IPS-15b (cell line): ENCODE measurements around the gene NISCH.

Source experiments
- H3K27me3 ChIP-seq: one replicate; pipeline ENCODE4 v1.6.1; 2013; ENCODE audit warnings: low read length; ENCODE audit not compliant: control insufficient read depth, insufficient read depth
- H3K36me3 ChIP-seq: one replicate; pipeline ENCODE4 v1.6.1; 2013; ENCODE audit warnings: low read length; ENCODE audit not compliant: control insufficient read depth, insufficient read depth
- H3K4me1 ChIP-seq: one replicate; pipeline ENCODE4 v1.6.1; 2013; ENCODE audit warnings: mild to moderate bottlenecking, low read length; ENCODE audit not compliant: control insufficient read depth, insufficient read depth
- H3K4me3 ChIP-seq: one replicate; pipeline ENCODE4 v1.5.1; 2013; ENCODE audit warnings: low read depth, low read length
- H3K9ac ChIP-seq: one replicate; pipeline ENCODE4 v1.6.1; 2013; ENCODE audit warnings: low read depth, mild to moderate bottlenecking, low read length
- H3K9me3 ChIP-seq: one replicate; pipeline ENCODE4 v1.6.1; 2013; ENCODE audit warnings: mild to moderate bottlenecking, low read length; ENCODE audit not compliant: control insufficient read depth, insufficient read depth

Gene NISCH

DNA sequence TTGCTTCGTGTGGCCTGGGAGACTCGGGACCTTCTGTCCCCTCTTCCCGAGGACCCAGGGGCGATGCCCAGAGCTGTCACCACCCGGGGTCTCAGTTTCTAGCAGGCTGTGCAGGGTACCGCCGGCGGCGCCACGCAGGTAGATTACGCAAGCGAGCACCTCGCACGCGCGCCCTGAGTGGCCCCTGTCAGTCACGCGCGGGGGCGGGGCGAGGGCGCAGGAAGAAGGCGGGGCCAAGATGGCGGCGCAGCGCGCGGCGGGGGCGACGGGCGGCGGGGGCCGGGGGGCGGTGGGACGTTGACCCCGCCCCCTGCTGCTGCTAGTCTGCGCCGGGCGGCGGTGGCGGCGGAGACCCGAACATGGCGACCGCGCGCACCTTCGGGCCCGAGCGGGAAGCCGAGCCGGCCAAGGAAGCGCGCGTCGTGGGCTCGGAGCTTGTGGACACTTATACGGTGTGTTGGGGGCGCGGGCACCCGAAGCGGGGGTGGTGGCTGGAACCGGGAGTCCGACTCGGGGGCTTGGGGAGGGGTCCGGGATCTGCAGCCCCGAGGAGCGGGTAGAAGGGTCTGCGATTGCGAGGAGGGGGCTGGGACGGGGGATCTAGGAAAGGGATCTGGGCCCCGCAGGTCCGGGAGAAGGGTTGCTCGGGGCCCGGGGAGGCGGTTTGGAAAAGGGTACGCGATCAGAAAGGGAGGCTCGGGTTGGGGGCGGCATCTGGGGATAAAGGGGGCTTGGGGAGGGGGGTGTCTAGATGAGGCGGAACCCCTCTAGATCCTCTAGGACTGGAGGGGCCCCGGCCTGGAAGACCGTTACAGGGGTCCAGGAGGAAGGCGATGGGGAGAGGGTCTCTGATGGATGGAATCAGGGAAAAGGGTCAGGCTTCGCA is at the start of gene NISCH:
NISCH (plus strand) TSS at position 322 of the 886 bp plus-strand sequence; CDS start at position 360, 38 bp downstream.
- peaks cover 11% of the 10 kb centered on the region for H3K36me3 ChIP-seq
- peaks cover 5% of the 10 kb centered on the region for H3K4me1 ChIP-seq
- peak within 1 kb of the TSS; percentile 88 for H3K4me3 ChIP-seq

DNA sequence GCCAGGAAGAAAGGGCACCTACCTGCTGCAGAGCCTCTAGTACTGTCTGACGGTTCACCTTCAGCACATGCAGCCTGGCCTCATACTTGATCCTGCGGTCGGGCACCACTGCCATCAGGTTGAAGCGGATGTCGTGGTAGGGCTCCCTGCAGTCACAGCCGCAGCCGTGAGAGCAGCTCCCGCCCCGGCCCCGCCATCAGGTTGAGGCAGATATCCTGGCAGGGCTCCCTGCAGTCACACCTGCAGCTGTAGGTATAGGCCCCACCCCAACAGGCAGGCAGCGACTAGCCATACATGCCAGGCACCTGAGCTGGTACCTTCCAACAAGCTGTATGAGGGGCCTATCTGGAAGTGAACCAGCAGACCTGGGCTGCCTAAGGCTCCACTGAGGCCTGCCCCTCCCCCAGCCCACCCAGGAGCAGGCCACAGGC is 49.2 kb upstream of the NISCH start:
- H3K4me3 ChIP-seq, result no peak overlapping the region
- no peak overlapping the region for H3K9ac ChIP-seq
- peaks cover 5% of the 10 kb centered on the region for H3K4me1 ChIP-seq
- no peaks in the 10 kb centered on the region for H3K9me3 ChIP-seq
- peaks cover 57% of the 10 kb centered on the region for H3K36me3 ChIP-seq
- no peaks in the 10 kb centered on the region for H3K27me3 ChIP-seq

More for the DNA sequence above, at the start of gene NISCH:
- H3K27me3 ChIP-seq, result no peaks in the 10 kb centered on the region
- H3K9ac ChIP-seq, result peak within 1 kb of the TSS; percentile 47
- H3K9me3 ChIP-seq, result no peaks in the 10 kb centered on the region

DNA sequence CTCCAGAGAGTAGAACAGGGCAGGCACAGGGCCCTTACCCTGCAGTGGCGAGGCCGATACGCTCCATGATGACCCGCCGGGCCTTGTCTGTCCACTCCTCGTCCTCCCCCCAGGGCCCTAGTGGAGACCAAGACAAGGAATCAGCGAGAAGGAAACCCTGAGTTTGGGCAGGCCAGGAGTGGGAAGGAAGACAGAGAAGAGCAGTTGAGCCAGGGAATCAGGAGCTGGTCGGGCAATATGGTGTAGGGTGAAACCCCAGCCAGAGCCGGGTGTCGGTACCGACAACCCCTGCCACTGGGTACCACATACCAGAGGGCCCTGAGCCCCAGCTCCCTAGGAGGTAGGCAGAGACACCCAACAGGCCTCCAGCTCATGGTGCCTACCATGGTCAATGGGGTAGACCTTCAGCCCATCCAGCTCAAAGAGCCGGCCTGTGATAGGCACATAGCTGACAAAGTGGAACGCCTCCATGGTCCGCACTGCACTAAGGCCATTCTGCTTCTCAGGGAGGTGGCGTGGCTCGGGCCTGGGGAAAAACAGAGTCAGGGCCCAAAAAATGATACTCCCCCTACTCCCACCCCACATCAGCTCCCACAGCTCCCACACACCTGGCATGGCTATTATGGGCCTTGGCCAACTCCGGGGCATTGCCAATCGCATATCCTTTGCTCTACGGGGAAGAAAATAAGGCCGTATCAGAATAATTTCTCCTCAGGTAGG is 48.5 kb upstream of the NISCH start:
- peaks cover 50% of the 10 kb centered on the region for H3K36me3 ChIP-seq
- H3K27me3 ChIP-seq, result no peaks in the 10 kb centered on the region
- no peak overlapping the region for H3K4me3 ChIP-seq
- peaks cover 8% of the 10 kb centered on the region for H3K4me1 ChIP-seq
- no peak overlapping the region for H3K9ac ChIP-seq
- H3K9me3 ChIP-seq, result no peaks in the 10 kb centered on the region

DNA sequence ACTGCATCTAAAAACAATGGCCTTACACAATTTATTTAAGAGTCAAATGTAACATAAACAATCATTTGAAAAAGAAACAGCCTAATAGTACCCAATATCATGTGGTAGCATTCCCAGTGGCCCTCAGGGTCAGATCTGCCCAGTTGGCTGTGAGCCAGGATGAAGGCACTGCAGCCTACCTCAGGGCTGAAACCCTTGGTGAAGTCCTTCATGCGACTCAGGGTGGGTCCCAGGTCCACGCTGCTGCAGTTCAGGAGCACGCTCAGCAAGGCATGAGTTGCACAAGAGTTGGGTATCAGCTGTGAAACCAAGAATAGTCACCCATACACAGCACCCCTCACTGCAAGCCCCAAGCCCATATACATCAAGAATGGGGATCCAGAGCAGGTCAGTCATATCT is 47.6 kb upstream of the NISCH start:
- Histone ChIP-seq H3K4me1 (peaks cover 8% of the 10 kb centered on the region), H3K9ac (no peak overlapping the region), H3K36me3 (peaks cover 42% of the 10 kb centered on the region)

DNA sequence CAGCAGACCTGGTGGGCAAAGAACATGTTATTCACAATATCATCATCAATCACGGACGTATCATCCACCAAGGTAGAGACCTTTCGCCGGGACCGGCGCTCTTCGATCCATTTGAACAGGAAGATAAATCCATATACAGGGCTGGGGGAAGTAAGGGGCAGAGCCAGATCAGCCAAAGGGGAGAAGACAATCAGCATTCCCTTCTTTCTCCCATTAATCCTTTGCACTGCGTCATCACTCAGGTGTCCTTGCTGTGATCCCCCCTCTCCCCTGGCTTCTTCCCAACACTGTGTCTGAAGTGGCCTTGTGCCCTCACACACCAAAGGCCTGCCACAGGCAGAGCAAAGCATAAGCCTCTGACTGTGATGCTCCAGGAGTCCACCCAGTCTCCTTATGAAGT is 46.9 kb upstream of the NISCH start:
- H3K36me3 ChIP-seq, result peaks cover 35% of the 10 kb centered on the region
- peaks cover 8% of the 10 kb centered on the region for H3K4me1 ChIP-seq
- no peak overlapping the region for H3K4me3 ChIP-seq
- no peak overlapping the region for H3K9ac ChIP-seq
- H3K27me3 ChIP-seq, result no peaks in the 10 kb centered on the region
- H3K9me3 ChIP-seq, result no peaks in the 10 kb centered on the region

More for the DNA sequence above, 47.6 kb upstream of the NISCH start:
- Histone ChIP-seq H3K9me3 (no peaks in the 10 kb centered on the region), H3K27me3 (no peaks in the 10 kb centered on the region), H3K4me3 (no peak overlapping the region)

DNA sequence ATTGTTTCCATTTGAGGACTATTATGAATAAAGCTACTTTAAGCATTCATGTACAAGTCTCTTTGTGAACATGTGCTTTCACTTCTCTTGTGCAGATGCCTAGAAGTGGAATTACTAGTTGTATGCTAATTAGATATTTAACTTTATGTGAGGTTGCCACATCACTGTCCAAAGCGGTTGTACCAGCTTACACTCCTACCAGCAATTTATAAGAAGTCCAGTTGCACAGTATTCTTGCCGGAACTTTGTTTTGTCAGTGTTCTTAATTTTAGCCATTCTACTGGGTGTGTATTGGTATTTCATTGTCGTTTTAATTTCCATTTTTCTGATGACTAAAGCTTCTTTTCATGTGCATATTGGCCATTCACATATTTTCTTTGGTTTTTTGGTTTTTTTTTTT is 39.6 kb upstream of the NISCH start:
- no peak overlapping the region for H3K4me3 ChIP-seq
- no peaks in the 10 kb centered on the region for H3K36me3 ChIP-seq
- H3K9me3 ChIP-seq, result no peaks in the 10 kb centered on the region
- H3K27me3 ChIP-seq, result no peaks in the 10 kb centered on the region
- peaks cover 6% of the 10 kb centered on the region for H3K4me1 ChIP-seq
- H3K9ac ChIP-seq, result no peak overlapping the region

DNA sequence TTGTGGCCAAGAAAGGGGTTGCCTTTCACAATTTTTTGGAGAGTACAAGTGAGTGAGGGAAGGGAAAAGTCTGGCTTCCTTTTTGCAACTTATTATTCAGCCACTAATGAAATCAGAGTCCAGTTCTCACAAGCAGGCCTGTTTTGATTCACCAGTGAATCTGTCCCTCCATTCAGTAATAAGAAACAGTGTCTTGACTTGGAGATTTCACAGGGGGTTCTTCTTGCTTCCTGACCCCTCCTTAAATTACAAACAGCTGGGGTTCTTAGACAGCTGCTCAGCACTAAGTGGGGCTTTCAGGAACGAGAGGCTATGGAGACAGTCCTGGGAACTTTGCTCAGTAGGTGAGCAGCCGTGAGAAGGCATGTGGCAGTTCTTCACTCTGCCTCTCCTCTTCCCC is 35.0 kb upstream of the NISCH start:
- H3K36me3 ChIP-seq, result no peaks in the 10 kb centered on the region
- H3K4me1 ChIP-seq, result peaks cover 2% of the 10 kb centered on the region
- H3K27me3 ChIP-seq, result no peaks in the 10 kb centered on the region
- H3K9me3 ChIP-seq, result no peaks in the 10 kb centered on the region
- H3K4me3 ChIP-seq, result no peak overlapping the region
- H3K9ac ChIP-seq, result no peak overlapping the region

DNA sequence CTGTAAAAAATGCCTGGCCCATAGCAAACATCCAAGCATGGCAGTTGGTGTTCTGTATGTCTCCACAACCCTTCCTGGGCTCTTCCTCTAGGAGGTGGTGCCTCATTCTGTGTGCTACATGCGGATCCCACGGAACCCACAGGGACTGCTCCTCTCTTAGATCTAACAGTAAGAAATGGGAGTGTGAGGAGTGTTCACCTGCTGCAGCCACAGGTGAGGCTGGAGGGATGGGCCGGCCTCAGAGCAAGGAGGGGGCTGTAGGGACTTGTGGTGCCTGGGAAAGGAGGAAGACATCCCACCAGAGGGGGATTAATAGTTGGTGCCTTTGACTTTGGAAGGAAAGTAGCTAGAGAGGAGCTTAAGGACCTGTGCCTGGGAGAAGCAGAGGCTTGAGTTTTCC is 32.7 kb upstream of the NISCH start:
- Histone ChIP-seq H3K9me3 (no peaks in the 10 kb centered on the region), H3K36me3 (no peaks in the 10 kb centered on the region), H3K9ac (no peak overlapping the region), H3K4me1 (peaks cover 2% of the 10 kb centered on the region), H3K4me3 (no peak overlapping the region), H3K27me3 (no peaks in the 10 kb centered on the region)

DNA sequence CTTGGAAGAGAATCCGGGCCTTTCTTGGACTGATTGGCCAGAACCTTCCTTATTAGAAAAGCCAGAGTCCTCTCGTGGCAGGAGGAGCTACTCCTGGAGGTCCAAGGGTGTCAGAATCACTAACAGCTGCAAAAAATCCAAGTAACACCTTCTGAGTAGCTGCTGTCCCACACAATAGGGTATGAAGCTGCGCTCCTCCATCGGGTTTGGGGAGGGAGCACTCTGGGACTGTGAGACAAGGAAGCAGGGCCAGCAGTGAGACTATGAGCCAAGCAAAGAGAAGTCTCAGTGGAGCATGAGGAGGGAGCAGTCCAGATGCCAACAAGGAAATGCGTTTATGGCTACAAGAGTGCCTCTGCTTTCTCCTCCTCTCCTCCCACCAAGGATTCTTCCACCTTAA is 32.2 kb upstream of the NISCH start:
- Histone ChIP-seq H3K36me3 (no peaks in the 10 kb centered on the region), H3K9ac (no peak overlapping the region), H3K4me3 (no peak overlapping the region), H3K9me3 (no peaks in the 10 kb centered on the region), H3K4me1 (peaks cover 2% of the 10 kb centered on the region), H3K27me3 (no peaks in the 10 kb centered on the region)

DNA sequence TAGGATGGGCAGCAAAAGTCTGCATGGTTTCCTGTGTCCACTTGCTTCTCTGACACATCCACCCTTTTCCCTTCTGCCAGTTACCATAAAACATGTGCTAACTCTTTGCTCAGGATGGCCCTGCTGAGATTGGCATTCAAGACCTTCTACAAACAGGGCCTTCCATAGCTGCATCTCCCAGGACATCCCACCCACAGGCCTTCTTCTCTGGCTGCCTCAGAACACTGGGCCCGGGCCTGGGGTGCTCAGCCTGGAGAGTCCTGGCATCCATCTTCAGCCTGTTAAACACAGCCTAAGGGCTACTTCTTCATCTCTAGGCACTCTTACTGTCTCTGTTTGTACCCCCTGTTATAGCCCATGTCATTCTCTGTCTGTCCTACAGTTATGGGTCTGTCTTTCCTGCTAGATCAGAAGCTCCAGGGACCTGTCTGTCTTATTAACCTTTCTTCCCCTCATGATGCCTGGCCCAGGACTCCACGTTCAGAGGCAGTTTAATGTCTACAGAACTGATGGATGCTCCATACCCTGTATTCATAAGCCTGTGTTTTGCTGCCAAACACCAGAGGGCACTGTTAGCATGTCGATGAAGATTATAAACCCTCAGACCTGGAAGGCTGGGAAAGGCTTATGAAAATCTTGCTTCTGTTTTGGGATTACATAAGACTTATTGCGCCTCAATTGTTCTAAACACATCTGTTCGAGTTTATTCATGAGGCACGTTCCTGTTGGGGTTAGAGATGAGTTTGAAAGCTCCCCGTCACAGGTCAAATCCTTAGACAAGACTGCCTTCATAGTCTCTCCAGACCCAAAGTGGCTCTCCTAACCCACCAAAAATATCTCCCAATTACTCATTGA is 27.0 kb upstream of the NISCH start:
- Histone ChIP-seq H3K4me1 (peaks cover 2% of the 10 kb centered on the region), H3K9ac (no peak overlapping the region), H3K36me3 (no peaks in the 10 kb centered on the region), H3K27me3 (no peaks in the 10 kb centered on the region), H3K9me3 (no peaks in the 10 kb centered on the region), H3K4me3 (no peak overlapping the region)

DNA sequence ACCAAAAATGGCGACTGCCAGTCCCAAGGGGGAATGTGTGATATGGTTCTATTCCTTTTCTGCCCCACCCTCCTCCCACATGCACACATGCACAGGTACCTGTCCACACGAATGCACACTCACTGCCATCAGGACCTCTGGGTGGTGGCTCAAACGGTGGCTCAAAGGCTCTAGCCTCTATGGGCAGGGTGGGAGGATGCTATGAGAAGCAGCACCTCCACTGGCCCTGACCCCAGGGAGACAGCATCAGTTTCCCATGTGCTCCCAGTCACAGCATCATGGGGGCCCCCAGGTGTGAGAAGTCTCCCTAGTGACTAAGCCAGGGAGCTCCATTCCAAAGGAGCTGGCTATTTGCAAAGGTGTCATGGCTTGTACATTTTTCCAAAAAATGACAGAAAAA is 26.4 kb upstream of the NISCH start:
- Histone ChIP-seq H3K36me3 (no peaks in the 10 kb centered on the region), H3K4me3 (no peak overlapping the region), H3K9me3 (no peaks in the 10 kb centered on the region), H3K27me3 (no peaks in the 10 kb centered on the region), H3K9ac (no peak overlapping the region), H3K4me1 (no peaks in the 10 kb centered on the region)
